ENCODE results near the gene KLK1. TPM values are rescaled to one million over a fixed set of nuclear protein-coding genes. Genes with fewer than 3 reads are reported as not detected.

The KLK1 gene
- total RNA-seq, 1 experiment from 2014 or later, result 0.31 TPM

GRCh38 chr19:50778906-50779430 lies 44.6 kb downstream of the KLK1 start:
- no peaks in the 10 kb centered on the region for H3K36me3 ChIP-seq (ENCODE audit: control insufficient read depth, insufficient read depth, low read length)
- no peak overlapping the region for H3K27ac ChIP-seq (ENCODE audit: low read length)
- intact Hi-C loops (cut with micrococcal nuclease; ENCODE audit: unreplicated experiment) (no loop called here), in situ Hi-C loops (cut with HindIII; ENCODE audit: low pct_unique_long_range_greater_than_20kb, low sequenced_read_pairs) (no loop called here)
- ATAC-seq, result no peak
- TF ChIP-seq POLR2AphosphoS5 (IDR thresholded peaks at IDR 0.05; ENCODE audit: low read depth, low read length) (no peak), CTCF (IDR thresholded peaks at IDR 0.05) (no peak), TCF7L2 (IDR thresholded peaks at IDR 0.05; ENCODE audit: low read depth, low read length) (no peak), SIN3A (IDR thresholded peaks at IDR 0.05; ENCODE audit: borderline replicate concordance, insufficient read depth, low read depth, low read length) (no peak)
- TF ChIP-seq, protein P1, sequence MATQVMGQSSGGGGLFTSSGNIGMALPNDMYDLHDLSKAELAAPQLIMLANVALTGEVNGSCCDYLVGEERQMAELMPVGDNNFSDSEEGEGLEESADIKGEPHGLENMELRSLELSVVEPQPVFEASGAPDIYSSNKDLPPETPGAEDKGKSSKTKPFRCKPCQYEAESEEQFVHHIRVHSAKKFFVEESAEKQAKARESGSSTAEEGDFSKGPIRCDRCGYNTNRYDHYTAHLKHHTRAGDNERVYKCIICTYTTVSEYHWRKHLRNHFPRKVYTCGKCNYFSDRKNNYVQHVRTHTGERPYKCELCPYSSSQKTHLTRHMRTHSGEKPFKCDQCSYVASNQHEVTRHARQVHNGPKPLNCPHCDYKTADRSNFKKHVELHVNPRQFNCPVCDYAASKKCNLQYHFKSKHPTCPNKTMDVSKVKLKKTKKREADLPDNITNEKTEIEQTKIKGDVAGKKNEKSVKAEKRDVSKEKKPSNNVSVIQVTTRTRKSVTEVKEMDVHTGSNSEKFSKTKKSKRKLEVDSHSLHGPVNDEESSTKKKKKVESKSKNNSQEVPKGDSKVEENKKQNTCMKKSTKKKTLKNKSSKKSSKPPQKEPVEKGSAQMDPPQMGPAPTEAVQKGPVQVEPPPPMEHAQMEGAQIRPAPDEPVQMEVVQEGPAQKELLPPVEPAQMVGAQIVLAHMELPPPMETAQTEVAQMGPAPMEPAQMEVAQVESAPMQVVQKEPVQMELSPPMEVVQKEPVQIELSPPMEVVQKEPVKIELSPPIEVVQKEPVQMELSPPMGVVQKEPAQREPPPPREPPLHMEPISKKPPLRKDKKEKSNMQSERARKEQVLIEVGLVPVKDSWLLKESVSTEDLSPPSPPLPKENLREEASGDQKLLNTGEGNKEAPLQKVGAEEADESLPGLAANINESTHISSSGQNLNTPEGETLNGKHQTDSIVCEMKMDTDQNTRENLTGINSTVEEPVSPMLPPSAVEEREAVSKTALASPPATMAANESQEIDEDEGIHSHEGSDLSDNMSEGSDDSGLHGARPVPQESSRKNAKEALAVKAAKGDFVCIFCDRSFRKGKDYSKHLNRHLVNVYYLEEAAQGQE (IDR thresholded peaks at IDR 0.05; ENCODE audit: insufficient read depth in 1 of 2, low read depth in 2 of 2, low read length in 1 of 2), result no peak
- H3K27me3 ChIP-seq (ENCODE audit: control insufficient read depth, insufficient read depth, low read length), result peaks cover 5% of the 10 kb centered on the region
- no TSS peak for BruUV-seq (replicated peaks)
- CTCF ChIA-PET, result interaction anchor here (0.5 to 1.0 kb wide), 2 partner anchors 75 to 289 kb away, joined by 3 read pairs; no protein-coding TSS in a partner anchor
- DNase-seq (ENCODE audit: low read depth, low spot score), result no peak
- no peaks in the 10 kb centered on the region for H3K9me3 ChIP-seq (ENCODE audit: control insufficient read depth, insufficient read depth, low read depth, low read length)
- H3K4me3 ChIP-seq (ENCODE audit: low read depth in 2 of 2, low read length in 2 of 2), result no peak overlapping the region
- POLR2A ChIA-PET, result interaction anchor here (0.6 kb wide), 1 partner anchor 25 kb away, joined by 4 read pairs; no protein-coding TSS in a partner anchor
- no peaks in the 10 kb centered on the region for H3K4me1 ChIP-seq (ENCODE audit: control insufficient read depth, insufficient read depth, low read length)

- Histone ChIP-seq H3K4me1 (ENCODE audit: control insufficient read depth, insufficient read depth, low read length) (no peaks in the 10 kb centered on the region), H3K9me3 (ENCODE audit: control insufficient read depth, insufficient read depth, low read depth, low read length) (no peaks in the 10 kb centered on the region), H3K36me3 (ENCODE audit: control insufficient read depth, insufficient read depth, low read length) (no peaks in the 10 kb centered on the region), H3K27me3 (ENCODE audit: control insufficient read depth, insufficient read depth, low read length) (peaks cover 5% of the 10 kb centered on the region), H3K4me3 (ENCODE audit: low read depth in 2 of 2, low read length in 2 of 2) (peak overlapping the region; percentile 10 to 12; a peak in 3 of 4 replicates), H3K27ac (ENCODE audit: low read length) (no peak overlapping the region)
- POLR2A ChIA-PET, result no interaction called here
- no peak for TF ChIP-seq SIN3A (IDR thresholded peaks at IDR 0.05; ENCODE audit: borderline replicate concordance, insufficient read depth, low read depth, low read length)
- TF ChIP-seq TCF7L2 (IDR thresholded peaks at IDR 0.05; ENCODE audit: low read depth, low read length), result peak; percentile 72
- ATAC-seq (peak; percentile 48; the same call in 1 of the 2 replicates), DNase-seq (ENCODE audit: low read depth, low spot score) (no peak)
- intact Hi-C loops (cut with micrococcal nuclease; ENCODE audit: unreplicated experiment) (no loop called here), in situ Hi-C loops (cut with HindIII; ENCODE audit: low pct_unique_long_range_greater_than_20kb, low sequenced_read_pairs) (no loop called here)
- no TSS peak for BruUV-seq (replicated peaks)
- CTCF ChIA-PET, result interaction anchor here (0.7 kb wide), 1 partner anchor 72 kb away, joined by 3 read pairs; no protein-coding TSS in a partner anchor
Observed at GRCh38 chr19:50777830-50778303, 45.7 kb downstream of the KLK1 start.

GRCh38 chr19:50777261-50777660 lies 46.3 kb downstream of the KLK1 start:
- Histone ChIP-seq H3K27me3 (ENCODE audit: control insufficient read depth, insufficient read depth, low read length) (peaks cover 5% of the 10 kb centered on the region), H3K27ac (ENCODE audit: low read length) (no peak overlapping the region), H3K9me3 (ENCODE audit: control insufficient read depth, insufficient read depth, low read depth, low read length) (no peaks in the 10 kb centered on the region), H3K4me1 (ENCODE audit: control insufficient read depth, insufficient read depth, low read length) (no peaks in the 10 kb centered on the region), H3K4me3 (ENCODE audit: low read depth in 2 of 2, low read length in 2 of 2) (no peak overlapping the region), H3K36me3 (ENCODE audit: control insufficient read depth, insufficient read depth, low read length) (no peaks in the 10 kb centered on the region)
- BruUV-seq (replicated peaks), result no TSS peak
- ChIA-PET POLR2A (no interaction called here), CTCF (interaction anchor here (0.8 kb wide), 1 partner anchor 73 kb away, joined by 3 read pairs; no protein-coding TSS in a partner anchor)
- intact Hi-C loops (cut with micrococcal nuclease; ENCODE audit: unreplicated experiment), result no loop called here
- in situ Hi-C loops (cut with HindIII; ENCODE audit: low pct_unique_long_range_greater_than_20kb, low sequenced_read_pairs), result no loop called here
- TF ChIP-seq TCF7L2 (IDR thresholded peaks at IDR 0.05; ENCODE audit: low read depth, low read length), result no peak
- TF ChIP-seq, protein P1 (IDR thresholded peaks at IDR 0.05; ENCODE audit: insufficient read depth in 1 of 2, low read depth in 2 of 2, low read length in 1 of 2), result no peak
- TF ChIP-seq SIN3A (IDR thresholded peaks at IDR 0.05; ENCODE audit: borderline replicate concordance, insufficient read depth, low read depth, low read length), result no peak
- no peak for TF ChIP-seq POLR2AphosphoS5 (IDR thresholded peaks at IDR 0.05; ENCODE audit: low read depth, low read length)
- no peak for TF ChIP-seq CTCF (IDR thresholded peaks at IDR 0.05)
- DNase-seq (ENCODE audit: low read depth, low spot score), result no peak
- ATAC-seq, result no peak

Data from Panc1 (cell line).